Measurements from ENCODE around the gene NIPBL.
"Not testable (repeated sequence)": the region's sequence is repeated elsewhere in the genome, so short reads cannot be mapped to it uniquely, and the experiment has no call there.

Gene NIPBL

DNA sequence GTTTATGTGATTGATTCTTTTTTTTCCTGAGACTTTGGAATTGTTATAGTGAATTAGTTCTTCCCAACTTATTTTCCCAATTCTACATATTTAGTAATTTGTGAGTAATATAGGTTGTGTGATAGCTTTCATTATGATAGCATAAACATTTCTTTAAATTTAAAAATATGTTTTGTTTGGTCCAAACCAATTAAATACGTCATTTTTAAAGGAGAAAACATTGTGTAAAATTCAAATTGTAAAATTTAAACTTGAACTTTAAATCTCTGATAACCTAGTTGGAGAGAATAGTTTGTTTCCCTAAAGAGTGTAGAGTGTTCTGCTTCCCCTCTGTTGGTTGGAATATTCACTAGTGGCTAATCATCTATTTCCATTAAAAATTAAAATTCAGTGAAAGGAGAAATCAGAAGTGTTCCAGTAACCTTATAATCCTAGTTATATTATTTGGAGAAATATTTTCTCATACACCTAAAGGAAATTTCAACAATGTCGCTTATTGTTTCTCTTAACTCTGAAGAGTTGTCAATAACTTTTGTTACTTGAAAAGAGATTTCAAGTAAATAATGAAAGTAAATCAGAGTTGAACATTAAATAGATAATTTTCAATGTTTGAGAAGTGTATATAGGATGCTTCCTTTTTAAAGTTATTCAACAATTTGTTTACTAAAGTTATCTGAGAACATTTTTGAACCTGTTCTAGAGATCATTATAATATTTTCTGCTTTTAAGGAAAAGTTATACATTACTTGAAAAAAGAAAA is 2.9 kb downstream of the NIPBL start:
- no peak for DNase-seq (ENCODE audit: low read depth in 3 of 3)

DNA sequence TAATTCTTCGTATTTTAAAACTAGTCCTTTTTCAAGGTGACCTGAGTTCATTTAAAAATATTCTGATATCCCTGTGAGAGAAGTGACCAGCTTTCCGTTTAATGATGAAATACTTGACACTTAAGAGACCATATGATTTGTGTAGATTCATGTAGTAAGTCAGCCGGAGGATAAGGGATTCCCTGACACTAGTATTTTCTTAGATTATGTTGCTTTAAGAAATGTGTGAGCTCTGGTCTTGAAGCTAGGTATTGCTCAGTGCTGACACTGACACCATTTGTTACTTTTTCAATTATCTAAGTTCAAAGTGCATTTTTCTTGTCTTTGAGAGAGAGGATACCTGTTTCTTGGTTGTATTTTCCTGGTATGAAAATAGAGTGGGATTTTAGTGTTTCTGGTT is 4.2 kb downstream of the NIPBL start:
- no peak for DNase-seq (ENCODE audit: low read depth in 3 of 3)

DNA sequence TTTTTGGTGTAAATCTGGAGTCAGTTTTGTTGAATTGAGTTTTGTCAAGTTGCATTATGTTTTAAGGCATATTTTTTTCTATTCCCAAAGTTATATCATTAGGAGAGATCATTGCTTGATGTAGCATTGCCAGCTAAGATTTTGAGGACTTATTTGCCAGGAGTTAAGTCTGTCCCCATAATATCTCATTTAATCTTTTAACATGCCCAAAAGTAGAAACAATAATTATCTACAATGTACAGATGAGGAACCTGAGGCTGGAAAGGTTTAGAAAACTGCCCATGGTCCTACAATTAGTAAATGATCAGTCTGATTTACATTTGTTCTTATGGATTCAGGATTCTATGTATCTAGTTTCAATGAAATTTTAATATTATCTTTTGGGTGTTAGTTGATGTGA is 4.7 kb downstream of the NIPBL start:
- DNase-seq (ENCODE audit: low read depth in 3 of 3): no peak

DNA sequence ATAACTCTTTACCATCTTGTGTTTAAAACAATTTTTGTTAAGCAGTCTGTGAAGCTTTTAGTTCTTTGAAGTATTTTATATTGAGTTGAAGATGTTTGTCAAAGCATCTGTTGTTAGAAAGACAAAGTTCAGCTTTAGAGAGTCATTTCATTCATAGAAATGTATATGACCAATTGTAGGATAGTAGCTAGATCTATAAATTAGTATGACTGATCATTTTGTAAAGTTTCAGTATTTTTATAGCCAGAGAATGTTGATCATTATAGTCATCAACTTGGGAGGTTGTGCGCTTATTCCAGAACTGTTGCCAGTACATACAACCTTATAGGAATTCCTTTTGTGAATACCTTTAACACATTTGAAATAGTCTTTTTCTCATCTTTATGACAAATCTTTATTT is 5.2 kb downstream of the NIPBL start:
- no peak for DNase-seq (ENCODE audit: low read depth in 3 of 3)

DNA sequence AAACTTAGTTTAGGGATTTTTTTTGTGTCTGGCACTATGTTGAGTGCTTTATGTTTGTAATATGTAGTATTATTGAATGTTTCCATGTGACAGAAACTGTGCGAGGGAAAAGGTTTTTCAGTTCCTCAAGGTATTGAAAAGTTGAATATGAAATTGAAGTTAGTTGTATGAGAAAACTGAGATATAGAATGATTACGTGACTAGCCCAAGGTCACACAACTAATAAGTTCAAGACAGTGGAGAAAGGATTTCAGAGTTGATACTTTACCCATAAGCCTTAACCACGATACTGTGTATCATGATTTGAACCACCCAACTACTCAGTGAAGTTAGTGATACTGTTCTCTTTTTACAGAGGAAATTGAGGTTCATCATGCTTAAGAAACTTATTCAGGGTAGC is 5.7 kb downstream of the NIPBL start:
- no peak for DNase-seq (ENCODE audit: low read depth in 3 of 3)

DNA sequence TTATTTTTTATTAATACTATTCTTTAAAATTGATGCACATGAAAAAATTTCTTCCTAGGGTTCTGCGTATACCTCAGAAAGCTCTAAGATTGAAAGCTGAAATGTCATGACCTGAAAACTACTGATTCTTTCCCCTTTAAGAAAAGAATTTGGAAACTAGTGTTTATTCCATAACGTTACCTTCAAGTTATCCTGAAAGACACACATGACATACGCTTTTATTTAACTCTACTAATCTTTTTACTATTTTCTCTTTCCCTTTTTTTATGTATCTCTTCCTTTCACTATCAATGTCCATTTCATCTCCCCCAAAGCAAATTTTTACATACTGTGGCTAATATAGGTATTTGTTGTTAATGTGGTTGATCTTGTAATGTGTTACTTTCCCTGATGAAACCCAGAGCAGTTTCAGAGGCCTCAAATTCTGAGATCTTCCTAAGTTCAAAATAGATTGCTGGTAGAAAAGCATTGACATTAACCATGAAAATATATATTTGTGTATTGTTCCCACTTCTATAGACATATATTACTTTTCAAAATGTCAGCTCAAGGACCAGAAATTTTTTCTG is 7.4 kb downstream of the NIPBL start:
- no peak for DNase-seq (ENCODE audit: low read depth in 3 of 3)

DNA sequence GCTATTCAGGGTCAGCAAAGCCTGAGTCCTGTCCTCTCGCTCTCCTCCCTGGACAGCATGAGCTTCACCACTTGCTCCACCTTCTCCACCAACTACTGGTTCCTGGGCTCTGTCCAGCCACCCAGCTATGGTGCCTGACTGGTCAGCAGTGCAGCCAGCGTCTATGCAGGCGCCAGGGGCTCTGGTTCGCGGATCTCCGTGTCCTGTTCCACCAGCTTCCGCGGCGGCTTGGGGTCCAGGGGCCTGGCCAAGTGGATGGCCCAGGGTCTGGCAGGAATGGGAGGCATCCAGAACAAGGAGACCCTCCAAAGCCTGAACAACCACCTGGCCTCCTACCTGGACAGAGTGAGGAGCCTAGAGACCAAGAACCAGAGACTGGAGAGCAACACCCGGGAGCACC is 8.6 kb downstream of the NIPBL start:
- no peak for DNase-seq (ENCODE audit: low read depth in 3 of 3)

DNA sequence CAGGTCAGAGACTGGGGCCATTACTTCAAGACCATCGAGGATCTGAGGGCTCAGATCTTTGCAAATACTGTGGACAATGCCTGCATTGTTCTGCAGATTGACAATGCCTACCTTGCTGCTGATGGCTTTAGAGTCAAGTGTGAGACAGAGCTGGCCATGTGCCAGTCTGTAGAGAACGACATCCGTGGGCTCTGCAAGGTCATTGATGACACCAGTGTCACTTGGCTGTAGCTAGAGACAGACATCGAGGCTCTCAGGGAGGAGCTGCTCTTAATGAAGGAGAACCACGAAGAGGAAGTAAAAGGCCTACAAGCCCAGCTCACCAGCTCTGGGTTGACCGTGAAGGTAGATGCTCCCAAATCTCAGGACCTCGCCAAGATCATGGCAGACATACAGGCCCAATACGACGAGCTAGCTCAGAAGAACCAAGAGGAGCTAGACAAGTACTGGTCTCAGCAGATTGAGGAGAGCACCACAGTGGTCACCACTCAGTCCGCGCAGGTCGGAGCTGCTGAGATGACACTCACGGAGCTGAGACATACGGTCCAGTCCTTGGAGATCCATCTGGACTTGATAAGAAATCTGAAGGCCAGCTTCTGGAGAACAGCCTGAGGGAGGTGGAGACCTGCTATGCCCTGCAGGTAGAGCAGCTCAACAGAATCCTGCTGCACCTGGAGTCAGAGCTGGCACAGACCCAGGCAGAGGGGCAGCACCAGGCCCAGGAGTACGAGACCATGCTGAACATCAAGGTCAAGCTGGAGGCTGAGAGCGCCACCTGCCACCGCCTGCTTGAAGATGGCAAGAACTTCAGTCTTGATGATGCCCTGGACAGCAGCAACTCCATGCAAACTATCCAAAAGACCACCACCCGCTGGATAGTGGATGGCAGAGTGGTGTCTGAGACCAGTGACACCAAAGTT is 9.3 kb downstream of the NIPBL start:
- DNase-seq (ENCODE audit: low read depth in 3 of 3): no peak

DNA sequence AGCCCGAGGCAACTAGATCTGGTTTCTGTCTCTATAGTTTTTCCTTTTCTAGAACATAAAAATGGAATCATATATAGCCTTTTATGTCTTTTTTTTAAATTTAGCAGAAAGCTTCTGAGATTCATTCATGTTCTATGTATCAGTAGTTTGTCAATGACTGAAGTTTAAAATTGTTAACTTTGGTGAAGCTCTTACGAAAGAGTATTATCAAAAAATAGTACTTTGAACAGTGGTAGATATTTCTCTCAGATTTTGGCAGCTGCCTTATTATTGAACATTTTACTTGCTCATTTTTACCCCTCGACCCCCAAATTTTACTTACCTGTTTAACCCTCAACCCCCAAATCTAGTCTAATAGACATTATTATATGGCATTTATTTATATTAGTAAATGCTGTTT is 10.2 kb downstream of the NIPBL start:
- no peak for DNase-seq (ENCODE audit: low read depth in 3 of 3)

DNA sequence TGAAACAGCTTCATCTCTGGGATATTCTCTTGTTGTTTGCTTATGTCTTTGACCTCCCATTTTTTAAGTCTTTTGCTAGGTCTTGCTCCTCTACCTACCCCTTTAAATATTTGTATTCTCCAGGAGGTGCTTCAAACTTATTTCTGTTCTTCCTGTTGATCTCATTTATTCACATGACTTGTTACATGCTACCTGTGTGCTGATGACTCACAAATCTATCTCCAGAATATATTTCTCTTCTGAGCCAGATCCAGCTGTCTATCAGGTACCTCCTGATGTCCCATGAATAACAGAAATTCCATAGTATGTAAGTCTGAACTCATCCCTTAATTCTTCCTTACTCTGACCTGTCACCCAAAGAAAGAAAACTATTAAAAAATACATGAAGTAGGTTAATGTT is 11.0 kb downstream of the NIPBL start:
- no peak for DNase-seq (ENCODE audit: low read depth in 3 of 3)

DNA sequence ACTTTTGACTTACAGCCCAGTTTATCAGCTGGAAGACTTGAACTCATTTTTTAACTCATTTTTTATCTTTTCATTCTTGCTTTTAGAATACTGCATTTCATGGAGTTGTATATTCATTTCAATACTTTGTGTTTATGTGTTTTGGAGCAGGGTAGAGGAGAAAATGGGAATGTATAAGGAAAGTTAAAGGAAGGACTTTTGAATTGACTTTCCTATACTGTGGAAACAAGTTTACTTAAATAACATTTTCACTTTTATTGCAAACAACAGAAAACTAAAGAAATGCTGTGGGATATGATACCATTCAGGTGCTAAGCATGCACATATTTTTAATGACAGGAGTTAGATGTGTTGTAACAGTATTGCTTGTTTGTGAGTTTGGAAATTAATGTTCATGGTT is 11.7 kb downstream of the NIPBL start:
- DNase-seq (ENCODE audit: low read depth in 3 of 3): no peak

DNA sequence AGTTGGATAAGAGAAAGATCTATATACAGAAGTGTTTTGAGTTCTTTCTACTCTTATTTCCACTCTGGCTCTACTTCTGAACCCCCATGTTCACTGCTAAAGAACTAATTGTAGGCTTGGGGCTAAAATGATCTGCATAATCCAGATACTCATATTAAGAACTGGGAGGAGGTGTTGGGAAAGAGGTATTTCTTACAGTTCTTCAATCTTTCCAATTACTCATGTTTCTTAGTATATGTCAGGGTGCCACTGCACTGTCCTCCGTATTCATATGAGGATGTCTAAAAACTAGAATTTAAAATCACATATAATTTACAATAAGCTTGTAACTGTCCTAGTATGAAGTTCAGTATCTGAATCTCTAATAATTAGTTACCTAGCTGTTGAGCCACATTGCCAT is 12.7 kb downstream of the NIPBL start:
- no peak for DNase-seq (ENCODE audit: low read depth in 3 of 3)

DNA sequence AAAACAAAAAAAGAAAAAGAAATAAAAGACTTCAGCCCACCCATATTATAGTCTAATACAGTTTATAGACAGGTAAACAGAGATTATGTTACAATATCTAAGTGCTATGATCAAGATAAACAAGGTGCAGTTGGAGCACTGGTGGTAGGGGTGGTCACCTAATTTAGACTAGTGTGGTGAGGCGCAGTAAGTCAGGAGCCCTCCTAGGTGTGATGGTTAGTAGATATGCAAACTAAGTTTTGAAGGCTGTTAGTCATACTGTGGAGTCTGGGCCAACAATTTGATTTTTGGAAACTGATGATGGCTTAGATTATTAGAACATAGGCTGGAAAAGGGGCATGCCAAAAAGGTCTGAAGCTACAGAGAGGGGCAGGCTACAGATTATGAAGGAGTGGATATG is 14.7 kb downstream of the NIPBL start:
- no peak for DNase-seq (ENCODE audit: low read depth in 3 of 3)

DNA sequence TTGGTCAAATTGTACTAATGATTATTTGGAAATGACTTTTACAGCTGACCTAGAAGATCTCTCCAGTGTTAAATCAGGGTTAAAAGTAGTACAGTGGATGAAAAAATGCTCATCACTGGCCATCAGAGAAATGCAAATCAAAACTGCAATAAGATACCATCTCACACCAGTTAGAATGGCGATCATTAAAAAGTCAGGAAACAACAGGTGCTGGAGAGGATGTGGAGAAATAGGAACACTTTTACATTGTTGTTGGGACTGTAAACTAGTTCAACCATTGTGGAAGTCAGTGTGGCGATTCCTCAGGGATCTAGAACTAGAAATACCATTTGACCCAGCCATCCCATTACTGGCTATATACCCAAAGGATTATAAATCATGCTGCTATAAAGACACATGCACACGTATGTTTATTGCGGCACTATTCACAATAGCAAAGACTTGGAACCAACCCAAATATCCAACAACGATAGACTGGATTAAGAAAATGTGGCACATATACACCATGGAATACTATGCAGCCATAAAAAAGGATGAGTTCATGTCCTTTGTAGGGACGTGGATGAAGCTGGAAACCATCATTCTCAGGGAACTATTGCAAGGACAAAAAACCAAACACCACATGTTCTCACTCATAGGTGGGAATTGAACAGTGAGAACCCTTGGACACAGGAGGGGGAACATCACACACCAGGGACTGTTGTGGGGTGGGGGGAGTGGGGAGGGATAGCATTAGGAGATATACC is 15.7 kb downstream of the NIPBL start:
- DNase-seq (ENCODE audit: low read depth in 3 of 3): not testable (repeated sequence)

DNA sequence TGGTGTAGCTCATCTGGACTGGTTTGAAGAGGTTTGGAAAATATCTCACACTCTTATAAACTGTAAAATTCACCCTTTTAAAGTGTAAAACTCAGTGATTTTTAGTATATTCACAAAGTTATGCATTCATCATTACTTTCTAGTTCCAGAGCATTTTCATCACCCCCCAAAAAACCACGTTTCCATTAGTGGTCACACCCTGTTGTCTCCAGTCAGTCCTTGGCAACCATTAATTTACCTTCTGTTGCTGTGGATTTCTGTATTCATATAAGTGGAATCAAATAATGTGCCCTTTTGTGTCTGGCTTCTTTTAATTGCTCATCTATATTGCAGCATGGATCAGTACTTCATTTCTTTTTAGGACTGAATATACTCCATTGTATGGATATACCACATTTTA is 18.4 kb downstream of the NIPBL start:
- DNase-seq (ENCODE audit: low read depth in 3 of 3): no peak

DNA sequence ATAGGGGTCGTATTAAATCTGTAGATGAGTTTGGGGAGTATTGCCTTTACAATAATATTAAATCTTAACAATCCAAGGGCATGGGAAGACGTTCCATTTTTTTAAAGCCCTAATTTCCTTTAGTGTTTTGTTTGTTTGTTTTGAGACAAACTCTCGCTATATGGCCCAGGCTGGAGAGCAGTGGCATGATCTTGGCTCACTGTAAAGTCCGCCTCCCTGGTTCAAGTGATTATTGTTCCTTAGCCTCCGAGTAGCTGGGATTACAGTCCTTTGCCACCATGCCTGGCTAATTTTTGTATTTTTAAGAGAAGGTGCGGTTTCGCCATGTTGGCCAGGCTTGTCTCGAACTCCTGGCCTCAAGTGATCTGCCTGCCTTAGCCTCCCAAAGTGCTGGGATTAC is 19.9 kb downstream of the NIPBL start:
- no peak for DNase-seq (ENCODE audit: low read depth in 3 of 3)

DNA sequence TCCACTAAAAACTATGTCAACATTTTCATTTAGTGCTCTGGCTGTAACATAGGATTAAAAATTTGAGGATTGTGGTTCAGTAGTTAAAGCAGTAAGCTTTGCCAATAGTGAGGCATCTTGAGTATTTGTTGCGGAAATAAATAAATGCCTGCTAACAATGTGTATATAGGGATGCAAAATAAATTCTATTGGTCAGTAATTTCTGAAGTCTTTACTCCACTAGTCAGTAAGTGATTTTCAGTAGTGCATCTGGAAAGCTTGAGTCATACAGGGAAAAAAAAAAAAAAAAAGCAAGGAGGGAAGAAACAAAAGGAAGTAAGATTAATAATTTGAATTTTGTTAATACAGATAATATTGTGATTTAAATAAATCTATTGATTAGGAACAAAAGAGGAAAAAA is 21.0 kb downstream of the NIPBL start:
- DNase-seq (ENCODE audit: low read depth in 3 of 3): no peak

DNA sequence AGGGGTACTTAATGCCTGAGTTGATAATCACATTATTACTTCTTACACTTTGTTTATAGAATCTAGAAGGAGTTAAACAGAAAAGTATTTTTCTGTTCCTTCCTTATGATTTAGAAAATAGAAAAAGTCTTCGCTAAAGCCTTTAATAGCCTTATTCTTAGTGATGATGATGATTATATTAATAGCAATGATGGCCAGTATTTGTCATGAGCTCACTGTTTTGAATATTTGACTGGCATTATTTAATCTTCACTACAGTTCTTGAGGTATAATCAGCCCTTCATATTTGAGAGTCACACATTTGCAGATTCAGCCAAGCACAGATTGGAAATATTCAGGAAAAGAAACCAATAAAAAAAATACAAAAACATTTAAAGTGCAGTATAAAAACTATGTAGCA is 23.3 kb downstream of the NIPBL start:
- no peak for DNase-seq (ENCODE audit: low read depth in 3 of 3)

DNA sequence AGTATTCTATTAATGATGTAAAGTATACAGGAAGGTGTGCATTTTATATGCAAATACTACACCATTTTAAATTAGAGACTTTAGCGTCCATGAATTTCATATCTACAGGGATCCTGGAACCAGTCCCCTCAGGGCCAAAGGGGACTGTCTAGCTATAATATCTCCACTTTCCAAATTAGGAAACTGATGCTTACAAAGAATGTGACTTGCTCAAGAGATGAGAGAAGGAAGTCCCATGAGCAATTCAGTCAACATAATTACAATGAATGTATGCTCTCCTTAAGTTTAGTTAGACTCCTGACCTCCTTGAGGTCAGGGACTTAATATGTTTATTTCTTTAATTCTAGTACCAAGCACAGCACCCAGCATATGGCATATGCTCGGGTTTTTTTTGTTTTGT is 23.7 kb downstream of the NIPBL start:
- DNase-seq (ENCODE audit: low read depth in 3 of 3): no peak

DNA sequence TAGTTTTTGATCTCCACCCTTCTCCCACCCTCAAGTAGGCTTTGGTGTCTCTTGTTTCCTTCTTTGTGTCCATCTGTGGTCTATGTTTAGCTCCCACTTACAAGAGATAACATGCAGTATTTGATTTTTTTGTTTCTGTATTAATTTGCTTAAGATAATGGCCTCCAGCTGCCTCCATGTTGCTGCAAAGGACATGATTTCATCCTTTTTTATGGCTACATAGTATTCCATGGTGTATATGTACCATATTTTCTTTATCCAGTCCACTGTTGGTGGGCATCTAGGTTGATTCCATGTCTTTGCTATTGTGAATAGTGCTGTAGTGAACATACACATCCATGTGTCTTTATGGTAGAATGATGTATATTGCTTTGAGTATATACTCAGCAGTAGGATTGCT is 24.5 kb downstream of the NIPBL start:
- not testable (repeated sequence) for DNase-seq (ENCODE audit: low read depth in 3 of 3)

DNA sequence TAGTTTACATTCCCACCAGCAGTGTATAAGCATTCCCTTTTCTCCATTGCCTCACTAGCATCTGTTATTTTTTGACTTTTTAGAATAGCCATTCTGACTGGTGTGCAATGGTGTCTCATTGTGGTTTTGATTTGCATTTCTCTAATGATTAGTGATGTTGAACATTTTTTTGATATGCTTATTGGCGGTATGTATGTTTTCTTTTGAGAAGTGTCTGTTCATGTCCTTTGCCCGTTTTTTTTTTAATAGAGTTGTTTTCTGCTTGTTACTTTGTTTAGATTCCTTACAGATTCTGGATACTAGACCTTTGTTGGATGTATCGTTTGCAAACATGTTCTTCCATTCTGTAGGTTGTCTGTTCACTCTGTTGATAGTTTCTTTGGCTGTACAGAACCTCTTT is 25.3 kb downstream of the NIPBL start:
- DNase-seq (ENCODE audit: low read depth in 3 of 3): no peak

DNA sequence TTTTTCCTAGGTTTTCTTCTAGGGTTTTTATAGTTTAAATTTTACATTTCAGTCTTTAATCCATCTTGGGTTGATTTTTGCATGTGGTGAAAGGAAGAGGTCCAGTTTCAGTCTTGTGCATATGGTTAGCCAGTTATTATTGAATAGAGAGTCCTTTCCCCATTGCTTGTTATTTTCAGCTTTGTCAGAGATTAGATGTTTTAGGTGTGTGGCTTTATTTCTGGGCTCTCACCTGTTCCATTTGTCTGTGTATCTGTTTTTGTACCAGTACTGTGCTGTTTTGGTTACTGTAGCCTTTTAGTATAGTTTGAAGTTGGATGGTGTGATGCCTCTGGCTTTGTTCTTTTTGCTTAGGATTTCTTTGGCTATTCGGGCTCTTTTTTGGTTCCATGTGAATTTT is 25.8 kb downstream of the NIPBL start:
- no peak for DNase-seq (ENCODE audit: low read depth in 3 of 3)

All from stimulated activated CD4-positive, alpha-beta T cell treated with anti-CD3 and anti-CD28 coated beads, TNF-alpha, amount 100 ng/mL, for 4 hours (primary cell).